ENCODE measurements around the gene UBE2J1. TPM values are rescaled to one million over a fixed set of nuclear protein-coding genes. Genes with fewer than 3 reads are reported as not detected.

Gene UBE2J1
- total and polyA plus RNA-seq, 9 of the 15 experiments (the other 6 are each of a cell fraction or from before 2014, with no cell fraction given) = 11.6 to 32.6 (median 22.0) TPM

- TF ChIP-seq CTCFL (IDR thresholded peaks at IDR 0.05; ENCODE audit: borderline replicate concordance, insufficient read depth, low read depth, low read length, poor library complexity, severe bottlenecking) (no peak), NFXL1 (CRISPR knock-in tag; IDR thresholded peaks at IDR 0.05) (0 out of 2 replicates have a peak, but pooled peaks have one; percentile 34), ZNF561 (CRISPR knock-in tag; conservative IDR thresholded peaks at IDR 0.05) (no peak), CBX3 (IDR thresholded peaks at IDR 0.05; ENCODE audit: borderline replicate concordance in 1 of 2, low read length in 2 of 2) (peak in 1 of 2 experiments; percentile 67; a peak in 1 of 3 replicates), UBTF (IDR thresholded peaks at IDR 0.05; ENCODE audit: borderline replicate concordance in 1 of 2, low read depth in 2 of 2, low read length in 2 of 2) (0 out of 4 replicates have a peak, but pooled peaks of 1 of the 2 experiments have one; percentile 58), CEBPZ (IDR thresholded peaks at IDR 0.05; ENCODE audit: borderline replicate concordance, low read depth, low read length) (no peak), ELF2 (CRISPR knock-in tag; IDR thresholded peaks at IDR 0.05) (no peak), ZNF551 (CRISPR knock-in tag; IDR thresholded peaks at IDR 0.05) (no peak), SPI1 (IDR thresholded peaks at IDR 0.05; ENCODE audit: borderline replicate concordance, low read depth, low read length) (peak; percentile 85), NFYB (IDR thresholded peaks at IDR 0.05; ENCODE audit: extremely low read depth, insufficient read length) (no peak), POLR2B (IDR thresholded peaks at IDR 0.05; ENCODE audit: low read depth, partially characterized antibody) (no peak), NFRKB (IDR thresholded peaks at IDR 0.05; ENCODE audit: low read depth) (no peak), BACH1 (tag; IDR thresholded peaks at IDR 0.05) (no peak), E2F5 (CRISPR knock-in tag; IDR thresholded peaks at IDR 0.05) (no peak), ZNF778 (CRISPR knock-in tag; IDR thresholded peaks at IDR 0.05) (no peak), BRCA1 (IDR thresholded peaks at IDR 0.05) (no peak), BRCA1 (CRISPR knock-in tag; IDR thresholded peaks at IDR 0.05) (no peak), CREBBP (IDR thresholded peaks at IDR 0.05; ENCODE audit: low read depth, low read length) (no peak), CHD1 (IDR thresholded peaks at IDR 0.05; ENCODE audit: low read length) (no peak)
Observed at GRCh38 chr6:89321131-89321970, 31.2 kb downstream of the UBE2J1 start (continued).
